Activated T-cell treated with anti-CD3 and anti-CD28 coated beads for 1 hour (primary cell): ENCODE results near the gene CENATAC.
"Not testable (repeated sequence)": the region's sequence is repeated elsewhere in the genome, so short reads cannot be mapped to it uniquely, and the experiment has no call there.

Experiments
- DNase-seq: peaks from one replicate; pipeline ENCODE4 v3.0.0-alpha.2; 2020; ENCODE audit warnings: low read depth

CENATAC gene

GRCh38 chr11:119027561-119028345 is 29.8 kb downstream of the CENATAC start:
- DNase-seq = no peak

DNA sequence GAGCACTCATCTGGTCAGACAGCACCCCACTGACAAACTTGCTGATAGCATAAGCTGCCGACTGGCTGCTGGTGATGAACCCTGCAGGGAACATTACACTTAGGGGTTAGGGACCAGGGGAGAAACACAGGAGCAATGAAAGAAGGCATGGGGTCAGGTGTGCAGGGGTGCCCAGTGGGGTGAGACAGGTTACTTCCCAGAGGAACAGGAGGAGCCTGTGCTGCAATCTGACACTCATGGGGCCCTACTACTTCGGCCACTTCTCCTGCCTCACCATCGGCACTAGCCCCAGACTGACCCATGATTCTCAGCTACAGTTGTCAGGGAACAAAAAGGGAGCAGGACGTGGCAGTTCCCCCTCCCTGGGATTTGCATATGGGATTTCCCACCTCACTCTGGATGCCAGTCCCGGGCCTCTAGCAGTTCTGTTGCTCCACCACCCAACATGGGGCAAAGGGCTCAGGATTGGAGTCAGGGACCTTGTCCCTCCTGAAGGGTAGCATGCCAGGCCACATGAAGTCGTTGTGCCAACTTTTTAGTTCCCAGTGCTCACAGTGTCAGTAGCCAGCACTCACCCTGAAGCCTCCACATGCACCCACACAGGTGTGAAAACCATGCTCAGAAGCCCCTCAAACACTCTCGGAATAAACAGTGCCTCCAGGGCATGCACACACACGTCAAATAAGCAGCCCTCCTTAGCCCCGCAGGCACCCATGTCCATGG is 30.6 kb downstream of the CENATAC start:
- no peak for DNase-seq

DNA sequence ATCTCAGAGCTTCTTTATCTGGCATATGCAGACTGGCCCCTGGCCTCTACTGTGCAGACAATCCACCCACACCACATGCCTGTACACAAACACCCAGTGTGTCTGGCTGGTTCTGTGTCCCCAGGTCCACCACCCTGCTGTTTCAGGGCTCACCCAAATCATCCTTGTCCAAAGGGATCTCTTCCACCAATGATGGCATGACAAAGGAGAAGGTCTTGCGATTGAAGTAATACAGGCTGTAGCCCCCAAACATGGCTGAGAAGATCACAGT is 31.1 kb downstream of the CENATAC start:
- no peak for DNase-seq

DNA sequence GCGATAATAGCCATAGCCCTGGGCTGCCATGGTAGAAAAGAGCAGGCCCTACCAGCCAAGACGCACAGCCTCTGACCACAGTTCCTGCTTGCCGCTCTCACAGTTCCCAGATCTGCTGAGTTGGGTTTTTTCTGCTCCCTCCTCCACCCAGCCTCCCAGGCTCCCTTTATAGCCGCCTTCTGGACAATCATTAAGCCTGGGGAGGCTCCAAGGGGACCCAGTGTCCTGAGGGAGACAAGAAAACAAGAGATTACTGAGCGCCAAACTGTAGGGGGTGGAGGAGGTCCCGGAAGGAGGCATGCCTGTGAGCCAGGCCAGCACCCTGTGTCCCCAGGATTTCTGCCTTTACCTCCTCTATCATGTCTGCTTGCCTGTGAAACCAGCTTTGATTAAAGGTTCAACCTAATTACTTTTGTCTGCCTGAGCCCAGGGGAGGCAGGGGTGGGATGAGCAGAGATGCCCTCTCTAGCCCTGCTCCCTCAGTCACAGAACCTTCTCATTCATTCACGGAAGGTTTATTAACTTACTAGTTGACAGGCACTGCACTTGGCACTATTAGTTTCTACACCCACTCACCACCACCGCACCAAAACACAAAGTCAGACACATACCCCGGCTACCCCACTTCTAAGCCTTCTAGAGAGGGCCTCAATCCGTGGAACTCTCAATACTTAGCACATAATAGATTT is 31.5 kb downstream of the CENATAC start:
- no peak for DNase-seq

- DNase-seq = no peak
These were observed 32.0 kb downstream of the CENATAC start for GRCh38 chr11:119030029-119030328.

DNA sequence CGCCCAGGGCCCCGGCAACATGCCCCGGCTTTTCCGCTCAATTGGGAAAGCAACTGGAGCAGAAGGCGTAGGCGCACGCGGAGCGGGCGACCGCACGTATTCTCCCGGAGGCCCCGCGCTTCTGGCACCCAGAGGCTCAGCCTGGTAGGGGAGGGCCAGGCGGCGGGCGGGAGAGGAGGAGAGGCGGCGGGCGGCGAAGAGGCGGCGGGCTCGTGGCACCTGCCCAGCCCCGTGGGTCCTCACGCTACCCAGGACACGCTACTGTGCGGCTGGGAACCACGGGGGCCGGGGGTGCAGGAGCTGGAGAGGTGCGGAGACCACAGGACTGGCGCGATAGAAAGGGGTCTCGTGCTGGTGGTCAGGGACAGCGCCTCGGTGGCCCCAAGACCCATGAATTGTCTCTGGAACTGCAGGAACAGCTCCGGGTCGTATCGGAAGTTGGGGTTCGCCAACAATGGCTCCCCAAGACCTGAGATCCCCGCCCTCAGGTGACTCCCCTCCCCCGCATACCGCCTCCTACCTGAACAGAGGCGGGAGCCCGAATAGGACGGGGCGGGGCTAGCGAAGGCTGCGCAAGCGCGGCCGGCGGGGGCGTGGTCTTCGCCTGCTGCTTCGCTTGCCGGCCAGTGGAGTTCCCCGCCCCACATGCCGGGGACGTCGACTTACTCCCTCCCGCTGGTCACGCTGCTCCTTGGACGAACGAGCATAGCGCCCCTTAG is 32.5 kb downstream of the CENATAC start, which contains the start of gene SLC37A4:
Gene SLC37A4 (minus strand): TSS at position 549 of the 719 bp plus-strand sequence.
- peak; percentile 99 for DNase-seq

DNA sequence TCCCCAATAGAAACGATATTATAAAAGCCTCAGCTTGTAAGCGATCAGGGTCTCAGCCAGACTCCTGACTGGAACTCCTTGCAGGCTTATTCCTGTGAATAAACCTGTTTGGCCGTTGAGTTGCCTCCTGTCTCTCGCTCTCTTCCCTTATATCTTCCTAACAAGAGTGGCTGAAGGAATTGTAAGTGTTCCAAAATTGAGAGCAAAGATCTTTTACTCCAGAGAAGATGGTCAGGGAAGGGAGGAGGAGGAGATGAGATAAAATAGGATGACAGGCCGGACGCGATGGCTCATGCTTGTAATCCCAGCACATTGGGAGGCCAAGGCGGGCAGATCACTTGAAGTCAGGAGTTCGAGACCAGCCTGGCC is 34.0 kb downstream of the CENATAC start:
- no peak for DNase-seq

- DNase-seq = not testable (repeated sequence)
These were observed 35.5 kb downstream of the CENATAC start for GRCh38 chr11:119033421-119033820.

GRCh38 chr11:119034813-119035212 is 36.9 kb downstream of the CENATAC start:
- no peak for DNase-seq

GRCh38 chr11:119038884-119039283 is 40.9 kb downstream of the CENATAC start:
- DNase-seq = no peak

- not testable (repeated sequence) for DNase-seq
These were observed 41.5 kb downstream of the CENATAC start for GRCh38 chr11:119039471-119039870.

DNA sequence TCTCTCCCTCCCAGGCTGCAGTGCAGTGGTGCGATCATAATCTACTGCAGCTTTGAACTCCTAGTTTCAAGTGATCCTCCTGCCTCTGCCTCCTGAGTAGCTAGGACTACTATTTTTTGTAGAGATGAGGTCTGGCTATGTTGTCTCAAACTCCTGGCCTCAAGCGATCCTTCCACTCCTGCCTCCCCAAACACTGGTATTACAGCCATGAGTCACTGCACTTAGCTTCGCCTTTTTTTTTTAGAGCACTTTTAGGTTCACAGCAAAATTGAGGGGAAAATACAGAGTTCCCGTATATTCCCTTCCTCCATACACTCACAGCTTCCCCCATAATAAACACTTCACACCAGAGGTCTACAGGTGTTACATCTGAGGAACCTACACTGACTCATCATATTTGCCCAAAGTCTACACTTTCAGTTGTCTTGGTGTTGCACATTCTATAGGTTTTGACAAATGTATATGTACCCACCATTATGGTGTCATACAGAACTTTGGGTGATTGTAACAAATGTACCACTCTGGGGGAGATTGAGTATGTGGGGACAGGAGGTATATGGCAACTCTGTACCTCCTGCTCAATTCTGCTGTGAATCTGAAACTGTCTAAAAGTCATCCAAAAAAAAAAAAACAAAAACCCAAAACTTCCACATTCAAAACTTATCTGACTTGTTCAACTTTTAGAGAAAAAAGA is 44.0 kb downstream of the CENATAC start:
- no peak for DNase-seq

GRCh38 chr11:119042927-119043326 is 45.0 kb downstream of the CENATAC start:
- no peak for DNase-seq

DNA sequence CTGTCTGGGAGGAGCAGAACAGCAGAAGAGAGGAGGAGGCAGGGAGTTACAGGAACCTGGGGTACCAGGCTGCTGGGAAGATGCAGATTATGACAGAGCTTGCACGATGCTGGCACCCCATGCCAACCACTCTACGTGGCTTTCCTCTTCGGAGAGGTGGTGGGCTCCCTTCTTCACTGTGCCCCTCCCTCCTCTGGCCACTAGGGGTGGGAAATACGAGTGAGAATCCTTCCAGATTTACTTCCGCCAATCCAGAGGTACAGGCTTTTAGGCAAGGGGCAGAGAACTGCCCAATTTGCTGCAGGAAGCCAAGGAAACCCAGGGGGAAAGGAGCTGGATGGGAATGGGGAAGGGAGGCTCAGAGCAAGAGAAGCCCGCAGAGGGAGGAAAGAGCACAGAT is 46.8 kb downstream of the CENATAC start:
- no peak for DNase-seq

DNA sequence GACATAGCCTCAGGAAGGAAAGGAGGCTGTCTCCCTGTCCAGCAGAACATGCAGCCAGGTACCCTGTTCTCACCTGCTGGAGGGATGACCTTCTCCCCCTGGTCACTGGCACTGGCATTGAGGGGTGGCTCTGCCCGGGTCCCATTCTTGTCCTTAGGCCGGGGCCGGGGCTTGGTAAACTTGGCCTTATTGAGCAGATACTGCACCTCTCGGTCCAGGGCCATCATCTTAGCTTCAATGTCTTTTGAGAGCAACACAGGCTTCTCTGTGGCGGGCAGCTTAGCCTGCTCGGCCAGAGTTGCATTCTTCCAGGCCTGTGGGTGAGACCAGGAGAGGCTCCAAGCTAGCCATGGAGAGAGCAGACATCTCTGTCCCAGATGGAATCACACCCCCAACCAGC is 48.6 kb downstream of the CENATAC start:
- no peak for DNase-seq

GRCh38 chr11:119047205-119047604 is 49.3 kb downstream of the CENATAC start:
- DNase-seq = no peak

GRCh38 chr11:119048644-119049043 is 50.7 kb downstream of the CENATAC start:
- DNase-seq = no peak

- no peak for DNase-seq
These were observed 51.1 kb downstream of the CENATAC start for GRCh38 chr11:119049081-119049480.

DNA sequence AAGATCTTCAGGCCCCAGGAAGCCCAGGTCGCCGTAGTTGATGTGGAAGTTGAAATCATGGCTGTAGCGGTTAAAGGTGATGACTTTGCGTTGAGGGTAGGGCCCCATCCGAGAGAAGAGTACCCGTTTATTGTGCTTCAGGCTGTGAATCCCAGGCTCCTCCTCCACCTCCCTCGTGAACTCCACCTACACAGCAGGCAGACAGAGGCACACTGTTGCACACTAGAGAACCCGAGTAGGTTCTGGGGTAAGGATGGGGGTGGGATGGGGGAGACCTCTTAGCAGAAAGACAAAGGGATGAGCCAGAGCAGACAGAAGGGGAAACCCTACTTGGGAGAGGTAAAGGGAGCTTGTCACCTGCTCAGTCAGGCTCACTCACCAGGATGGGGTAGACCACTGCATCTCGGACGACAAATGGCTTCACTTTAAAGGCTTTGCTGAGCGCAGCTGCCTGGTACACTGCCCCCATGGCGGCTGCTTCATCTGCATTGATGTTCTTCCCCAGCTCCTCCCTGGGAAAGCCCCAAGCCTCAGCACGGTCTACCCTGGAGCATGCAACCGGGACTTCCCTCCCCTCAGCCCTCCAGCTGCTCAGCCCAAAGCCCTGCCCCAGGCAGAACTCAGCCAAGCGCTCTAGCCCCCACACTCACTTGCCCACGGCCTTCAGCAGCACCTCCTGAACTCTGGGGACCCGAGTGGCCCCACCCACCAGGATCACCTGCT is 53.7 kb downstream of the CENATAC start:
- DNase-seq = no peak

GRCh38 chr11:119052163-119052814 is 54.4 kb downstream of the CENATAC start:
- no peak for DNase-seq

- no peak for DNase-seq
These were observed 56.5 kb downstream of the CENATAC start for GRCh38 chr11:119054418-119054817.
